HG02798 (cell line): ENCODE data around the gene CHST13.

Source experiments
- ATAC-seq: cut with Tn5 transposase; IDR thresholded peaks from one replicate; pipeline ENCODE4 v1.9.1; 2021; ENCODE audit warnings: mild to moderate bottlenecking; ENCODE audit not compliant: unreplicated experiment, poor library complexity

The CHST13 gene

GRCh38 chr3:126551839-126552687, 28.1 kb downstream of the CHST13 start:
- ATAC-seq = no peak

- ATAC-seq = no peak
Measured at GRCh38 chr3:126552688-126553283, 28.8 kb downstream of the CHST13 start.

GRCh38 chr3:126553284-126554084, 29.5 kb downstream of the CHST13 start:
- no peak for ATAC-seq

- no peak for ATAC-seq
Measured at GRCh38 chr3:126554560-126555525, 30.9 kb downstream of the CHST13 start.

- ATAC-seq = no peak
Measured at GRCh38 chr3:126555795-126556636, 32.1 kb downstream of the CHST13 start.

- ATAC-seq = no peak
Measured at GRCh38 chr3:126556637-126557414, 32.9 kb downstream of the CHST13 start.

GRCh38 chr3:126557415-126557745, 33.4 kb downstream of the CHST13 start:
- no peak for ATAC-seq

GRCh38 chr3:126557761-126558160, 33.8 kb downstream of the CHST13 start:
- no peak for ATAC-seq

- ATAC-seq = no peak
Measured at GRCh38 chr3:126558336-126559071, 34.5 kb downstream of the CHST13 start, which contains the start of gene C3orf22. C3orf22 (minus strand) TSS chr3:126558932; CDS start chr3:126553390, 5,542 bp downstream.

GRCh38 chr3:126562737-126563276, 38.9 kb downstream of the CHST13 start:
- no peak for ATAC-seq

- no peak for ATAC-seq
Measured at GRCh38 chr3:126567696-126568438, 43.9 kb downstream of the CHST13 start.

- no peak for ATAC-seq
Measured at GRCh38 chr3:126568776-126569342, 44.9 kb downstream of the CHST13 start.

GRCh38 chr3:126569390-126569975, 45.5 kb downstream of the CHST13 start:
- ATAC-seq = no peak

GRCh38 chr3:126570103-126570541, 46.2 kb downstream of the CHST13 start:
- no peak for ATAC-seq

GRCh38 chr3:126571078-126571477, 47.1 kb downstream of the CHST13 start:
- ATAC-seq = no peak
